Loucy (cell line): ENCODE results near the gene PANX3.
"Not testable (repeated sequence)": the region's sequence is repeated elsewhere in the genome, so short reads cannot be mapped to it uniquely, and the experiment has no call there.

Experiments
- H2AFZ ChIP-seq: fragments of 200-600 bp; sonication (generic); 2 replicates; pipeline ENCODE4 v1.6.0; 2016; ENCODE audit warnings: antibody characterized with exemption, mild to moderate bottlenecking, low read length, moderate library complexity
- H3F3A ChIP-seq: fragments of 200-600 bp; 2 replicates; pipeline ENCODE4 v1.6.0; 2016; ENCODE audit warnings: antibody characterized with exemption, low read depth, mild to moderate bottlenecking
- H3K27me3 ChIP-seq: fragments of 200-600 bp; sonication (generic); 2 replicates; pipeline ENCODE4 v1.6.1; 2014; ENCODE audit warnings: low read length, mild to moderate bottlenecking; ENCODE audit not compliant: insufficient read depth, poor library complexity, severe bottlenecking
- H3K36me3 ChIP-seq: fragments of 200-600 bp; sonication (generic); 2 replicates; pipeline ENCODE4 v1.6.1; 2016; ENCODE audit warnings: low read length; ENCODE audit not compliant: insufficient read depth
- H3K4me1 ChIP-seq: fragments of 200-600 bp; sonication (generic); 2 replicates; pipeline ENCODE4 v1.5.1; 2014; ENCODE audit warnings: low read length, mild to moderate bottlenecking; ENCODE audit not compliant: insufficient read depth, poor library complexity, severe bottlenecking
- H3K4me2 ChIP-seq: fragments of 200-600 bp; sonication (generic); 2 replicates; pipeline ENCODE4 v1.6.0; 2014; ENCODE audit warnings: antibody characterized with exemption, low read length, low read depth, mild to moderate bottlenecking; ENCODE audit not compliant: poor library complexity, severe bottlenecking
- H3K4me3 ChIP-seq: fragments of 200-600 bp; sonication (generic); 2 replicates; pipeline ENCODE4 v1.5.1; 2014; ENCODE audit warnings: low read length, mild to moderate bottlenecking, mixed read lengths; ENCODE audit not compliant: poor library complexity, severe bottlenecking
- H3K79me2 ChIP-seq: fragments of 200-600 bp; sonication (generic); 2 replicates; pipeline ENCODE4 v1.6.1; 2014; ENCODE audit warnings: low read length; ENCODE audit not compliant: insufficient read depth
- H3K9ac ChIP-seq: fragments of 200-600 bp; sonication (generic); 2 replicates; pipeline ENCODE4 v1.6.0; 2014; ENCODE audit warnings: mild to moderate bottlenecking, low read depth, low read length, moderate library complexity; ENCODE audit not compliant: poor library complexity, severe bottlenecking
- H3K9me2 ChIP-seq: fragments of 200-600 bp; sonication (generic); replicated peaks from 2 replicates; pipeline ENCODE4 v1.6.1; 2016; ENCODE audit warnings: low read depth, low read length, mixed read lengths
- H3K9me3 ChIP-seq: fragments of 200-600 bp; sonication (generic); 2 replicates; pipeline ENCODE4 v1.6.1; 2014; ENCODE audit warnings: mild to moderate bottlenecking, antibody characterized with exemption, low read length, low read depth; ENCODE audit not compliant: insufficient read depth
- H4K20me1 ChIP-seq: fragments of 200-600 bp; sonication (generic); 2 replicates; pipeline ENCODE4 v1.6.0; 2014; ENCODE audit warnings: antibody characterized with exemption, low read length, mild to moderate bottlenecking; ENCODE audit not compliant: insufficient read depth, poor library complexity, severe bottlenecking
- EZH2phosphoT487 ChIP-seq: fragments of 200-600 bp; IDR thresholded peaks from 2 replicates; pipeline ENCODE4 v1.6.1; 2018; ENCODE audit warnings: antibody characterized with exemption, mild to moderate bottlenecking, moderate library complexity, borderline replicate concordance
- TF ChIP-seq, protein P1 (sequence below): fragments of 200-600 bp; sonication (generic); conservative IDR thresholded peaks from 2 replicates; pipeline ENCODE4 v1.5.1; 2014; ENCODE audit warnings: mild to moderate bottlenecking, antibody characterized with exemption, low read length

PANX3 gene

DNA sequence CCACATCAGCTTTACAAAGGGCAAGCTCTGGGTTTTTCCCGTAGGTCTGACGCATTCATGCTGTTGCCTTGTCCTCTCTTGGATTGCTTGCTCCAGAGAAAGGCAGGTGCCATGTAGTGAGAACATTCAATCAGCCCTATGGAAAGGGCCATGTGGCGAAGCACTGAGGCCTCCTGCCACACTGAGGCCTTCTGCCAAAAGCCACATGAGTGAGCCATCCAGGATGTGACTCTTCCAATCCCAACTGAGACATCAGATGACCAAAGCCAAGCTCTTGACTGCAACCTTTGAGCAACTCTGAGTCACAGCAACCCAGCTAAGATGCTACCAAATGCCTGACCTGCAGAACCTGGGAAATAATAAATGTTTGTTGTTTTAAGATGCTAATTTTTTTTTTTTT is 9.0 kb upstream of the PANX3 start:
- H2AFZ ChIP-seq = no peak overlapping the region
- H4K20me1 ChIP-seq = no peaks in the 10 kb centered on the region
- H3K4me2 ChIP-seq = no peak overlapping the region
- no peaks in the 10 kb centered on the region for H3K36me3 ChIP-seq
- no peaks in the 10 kb centered on the region for H3K9me3 ChIP-seq
- no peak overlapping the region for H3K9ac ChIP-seq
- H3F3A ChIP-seq = no peaks in the 10 kb centered on the region
- H3K4me3 ChIP-seq = no peak overlapping the region
- H3K79me2 ChIP-seq = no peaks in the 10 kb centered on the region
- TF ChIP-seq, protein P1, sequence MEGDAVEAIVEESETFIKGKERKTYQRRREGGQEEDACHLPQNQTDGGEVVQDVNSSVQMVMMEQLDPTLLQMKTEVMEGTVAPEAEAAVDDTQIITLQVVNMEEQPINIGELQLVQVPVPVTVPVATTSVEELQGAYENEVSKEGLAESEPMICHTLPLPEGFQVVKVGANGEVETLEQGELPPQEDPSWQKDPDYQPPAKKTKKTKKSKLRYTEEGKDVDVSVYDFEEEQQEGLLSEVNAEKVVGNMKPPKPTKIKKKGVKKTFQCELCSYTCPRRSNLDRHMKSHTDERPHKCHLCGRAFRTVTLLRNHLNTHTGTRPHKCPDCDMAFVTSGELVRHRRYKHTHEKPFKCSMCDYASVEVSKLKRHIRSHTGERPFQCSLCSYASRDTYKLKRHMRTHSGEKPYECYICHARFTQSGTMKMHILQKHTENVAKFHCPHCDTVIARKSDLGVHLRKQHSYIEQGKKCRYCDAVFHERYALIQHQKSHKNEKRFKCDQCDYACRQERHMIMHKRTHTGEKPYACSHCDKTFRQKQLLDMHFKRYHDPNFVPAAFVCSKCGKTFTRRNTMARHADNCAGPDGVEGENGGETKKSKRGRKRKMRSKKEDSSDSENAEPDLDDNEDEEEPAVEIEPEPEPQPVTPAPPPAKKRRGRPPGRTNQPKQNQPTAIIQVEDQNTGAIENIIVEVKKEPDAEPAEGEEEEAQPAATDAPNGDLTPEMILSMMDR = no peak
- TF ChIP-seq EZH2phosphoT487 = no peak
- peaks cover 5% of the 10 kb centered on the region for H3K4me1 ChIP-seq
- H3K9me2 ChIP-seq = no peaks in the 10 kb centered on the region
- peaks cover 3% of the 10 kb centered on the region for H3K27me3 ChIP-seq

DNA sequence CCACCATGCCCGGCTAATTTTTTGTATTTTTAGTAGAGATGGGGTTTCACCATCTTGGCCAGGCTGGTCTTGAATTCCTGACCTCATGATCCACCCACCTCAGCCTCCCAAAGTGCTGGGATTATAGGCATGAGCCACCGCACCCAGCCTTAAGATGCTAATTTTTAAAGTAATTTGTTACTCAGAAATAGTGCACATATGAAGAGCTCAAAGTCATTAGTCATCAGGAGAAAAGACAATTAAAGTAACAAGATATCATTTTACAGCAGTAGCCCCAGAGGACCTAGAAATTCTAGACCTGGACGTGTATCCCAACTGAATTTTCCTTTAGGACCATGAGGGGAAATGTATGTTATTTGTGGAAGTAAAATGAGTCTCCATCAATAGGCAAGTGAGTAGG is 8.5 kb upstream of the PANX3 start:
- H3F3A ChIP-seq, H3K4me3 ChIP-seq, H3K9me2 ChIP-seq, H3K9me3 ChIP-seq, H4K20me1 ChIP-seq, H2AFZ ChIP-seq, H3K27me3 ChIP-seq, H3K9ac ChIP-seq, H3K4me1 ChIP-seq, H3K36me3 ChIP-seq, H3K79me2 ChIP-seq, H3K4me2 ChIP-seq: not testable (repeated sequence)

DNA sequence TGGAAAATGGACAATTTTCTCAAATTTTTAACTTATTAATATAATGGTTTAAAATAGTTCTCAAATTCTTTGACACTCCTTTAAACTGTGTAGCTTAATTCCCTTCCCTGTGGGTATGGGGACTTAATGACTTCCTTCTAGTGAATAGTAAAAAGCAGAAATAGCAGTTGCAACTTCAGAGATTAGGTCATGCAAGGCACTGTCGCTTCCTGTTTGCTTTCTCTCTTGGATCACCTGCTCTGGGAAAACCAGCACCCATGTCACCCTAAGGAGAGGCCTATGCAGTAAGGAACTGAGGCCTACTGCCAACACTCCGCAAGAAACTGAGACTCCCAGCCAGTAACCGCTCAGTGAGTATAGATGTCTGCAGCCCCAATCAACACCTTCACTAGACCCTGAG is 5.5 kb upstream of the PANX3 start:
- Histone ChIP-seq H3K4me2 (peak overlapping the region; percentile 24), H3K4me3 (no peak overlapping the region), H3F3A (no peaks in the 10 kb centered on the region), H3K9ac (no peak overlapping the region), H3K9me3 (no peaks in the 10 kb centered on the region), H3K27me3 (no peaks in the 10 kb centered on the region), H4K20me1 (no peaks in the 10 kb centered on the region), H3K79me2 (no peaks in the 10 kb centered on the region), H3K9me2 (no peaks in the 10 kb centered on the region), H3K4me1 (peaks cover 5% of the 10 kb centered on the region), H2AFZ (no peak overlapping the region), H3K36me3 (no peaks in the 10 kb centered on the region)
- no peak for TF ChIP-seq EZH2phosphoT487
- TF ChIP-seq, protein P1 = no peak

- H3K36me3 ChIP-seq = no peaks in the 10 kb centered on the region
- TF ChIP-seq EZH2phosphoT487 = no peak
- TF ChIP-seq, protein P1 = no peak
- H3K9me2 ChIP-seq = no peaks in the 10 kb centered on the region
- H4K20me1 ChIP-seq = no peaks in the 10 kb centered on the region
- H3K9me3 ChIP-seq = no peaks in the 10 kb centered on the region
- no peaks in the 10 kb centered on the region for H3K79me2 ChIP-seq
- H3K9ac ChIP-seq = no peak overlapping the region
- no peak overlapping the region for H3K4me3 ChIP-seq
- H3F3A ChIP-seq = no peaks in the 10 kb centered on the region
- no peak overlapping the region for H2AFZ ChIP-seq
- H3K4me2 ChIP-seq = no peak overlapping the region
- H3K27me3 ChIP-seq = no peaks in the 10 kb centered on the region
- H3K4me1 ChIP-seq = peaks cover 15% of the 10 kb centered on the region
These were observed 3.1 kb upstream of the PANX3 start for GRCh38 chr11:124608147-124608546.
